Panc1 (cell line): ENCODE measurements around the gene DEXI. TPM values are rescaled to one million over a fixed set of nuclear protein-coding genes. Genes with fewer than 3 reads are reported as not detected.
A peak's percentile ranks its signal among the peaks of the same experiment; 100 is the strongest.

Experiments used
- ATAC-seq: fragments of 200-7000 bp; cut with Tn5 transposase; 2 replicates; pipeline ENCODE4 v1.9.1; 2020; ENCODE audit warnings: mild to moderate bottlenecking, moderate library complexity
- BruUV-seq: library from RNA; stranded (reverse); fragments of 400-500 nt; replicated peaks from 2 replicates; lab custom pipeline; 2021; lab: Mats Ljungman, UMichigan
- CTCF ChIA-PET: fragments of 300-600 bp; sonication (Branson Sonifier 250); formaldehyde crosslinking; loops from one replicate; lab custom pipeline; 2022; ENCODE audit warnings: antibody characterized with exemption; lab: Charles Lee
- POLR2A ChIA-PET: fragments of 300-600 bp; sonication (Branson Sonifier 250); formaldehyde crosslinking; loops from one replicate; lab custom pipeline; 2022; ENCODE audit warnings: antibody characterized with exemption; lab: Charles Lee
- DNase-seq: peaks from one replicate; pipeline ENCODE4 v3.0.0-alpha.2; 2010; ENCODE audit warnings: low read depth, low spot score
- H3K27ac ChIP-seq: 2 replicates; pipeline ENCODE4 v1.5.1; 2011; ENCODE audit warnings: mild to moderate bottlenecking, low read length, inconsistent platforms
- H3K27me3 ChIP-seq: fragments of 200-500 bp; sonication (Bioruptor generic); 2 replicates; pipeline ENCODE4 v1.6.0; 2014; ENCODE audit warnings: low read length, inconsistent platforms; ENCODE audit not compliant: control insufficient read depth, insufficient read depth
- H3K36me3 ChIP-seq: fragments of 200-500 bp; sonication (Bioruptor generic); 2 replicates; pipeline ENCODE4 v1.5.1; 2014; ENCODE audit warnings: inconsistent platforms, mild to moderate bottlenecking, low read length, moderate library complexity; ENCODE audit not compliant: control insufficient read depth, insufficient read depth
- H3K4me1 ChIP-seq: 2 replicates; pipeline ENCODE4 v1.5.1; 2011; ENCODE audit warnings: inconsistent platforms, mild to moderate bottlenecking, low read length, moderate library complexity; ENCODE audit not compliant: control insufficient read depth, insufficient read depth
- H3K4me3 ChIP-seq, 2 experiments: 2 replicates each; pipeline ENCODE4 v1.5.1; 2011 to 2012; ENCODE audit warnings: low read depth in 2 of 2, low read length in 2 of 2, mild to moderate bottlenecking in 2 of 2, inconsistent platforms in 1 of 2, moderate library complexity in 1 of 2
- H3K9me3 ChIP-seq: fragments of 200-500 bp; sonication (Bioruptor generic); 2 replicates; pipeline ENCODE4 v1.5.1; 2014; ENCODE audit warnings: low read depth, mild to moderate bottlenecking, inconsistent platforms, low read length, moderate library complexity; ENCODE audit not compliant: control insufficient read depth, insufficient read depth
- POLR2AphosphoS5 ChIP-seq: IDR thresholded peaks from 2 replicates; pipeline ENCODE4 v1.6.1; 2012; ENCODE audit warnings: mild to moderate bottlenecking, low read depth, low read length, moderate library complexity
- SIN3A ChIP-seq: IDR thresholded peaks from 2 replicates; pipeline ENCODE4 v1.6.1; 2012; ENCODE audit warnings: low read depth, mild to moderate bottlenecking, low read length, moderate library complexity, borderline replicate concordance; ENCODE audit not compliant: insufficient read depth
- TCF7L2 ChIP-seq: IDR thresholded peaks from 2 replicates; pipeline ENCODE4 v1.6.1; 2011; ENCODE audit warnings: mild to moderate bottlenecking, low read depth, low read length, inconsistent platforms
- in situ Hi-C: cut with HindIII; loops from 2 replicates; pipeline ENCODE4 v1.10.0; 2016; ENCODE audit warnings: low sequenced_read_pairs, low pct_unique_long_range_greater_than_20kb
- intact Hi-C: fragments of 100-400 bp; cut with micrococcal nuclease; formaldehyde crosslinking; loops from one replicate; pipeline ENCODE4 v1.10.0; 2022; ENCODE audit not compliant: unreplicated experiment
- total RNA-seq: library from RNA; stranded (reverse); gene quantifications from one replicate; pipeline ENCODE4 v1.2.1, GENCODE V29; 2021; ENCODE audit not compliant: unreplicated experiment
- TF ChIP-seq, protein P1 (sequence below), 2 experiments: IDR thresholded peaks; 2 replicates each; pipeline ENCODE4 v1.6.1; 2011 to 2012; ENCODE audit warnings: low read depth in 2 of 2, control low read depth in 1 of 2, low read length in 1 of 2, mild to moderate bottlenecking in 1 of 2, moderate library complexity in 1 of 2; ENCODE audit not compliant: insufficient read depth in 1 of 2
- TF ChIP-seq, protein P2 (sequence below): fragments of 450-650 bp; IDR thresholded peaks from 2 replicates; pipeline ENCODE4 v1.5.1; 2017; ENCODE audit warnings: mild to moderate bottlenecking

Gene DEXI
- total RNA-seq, 1 experiment from 2014 or later: 32.2 TPM

DNA sequence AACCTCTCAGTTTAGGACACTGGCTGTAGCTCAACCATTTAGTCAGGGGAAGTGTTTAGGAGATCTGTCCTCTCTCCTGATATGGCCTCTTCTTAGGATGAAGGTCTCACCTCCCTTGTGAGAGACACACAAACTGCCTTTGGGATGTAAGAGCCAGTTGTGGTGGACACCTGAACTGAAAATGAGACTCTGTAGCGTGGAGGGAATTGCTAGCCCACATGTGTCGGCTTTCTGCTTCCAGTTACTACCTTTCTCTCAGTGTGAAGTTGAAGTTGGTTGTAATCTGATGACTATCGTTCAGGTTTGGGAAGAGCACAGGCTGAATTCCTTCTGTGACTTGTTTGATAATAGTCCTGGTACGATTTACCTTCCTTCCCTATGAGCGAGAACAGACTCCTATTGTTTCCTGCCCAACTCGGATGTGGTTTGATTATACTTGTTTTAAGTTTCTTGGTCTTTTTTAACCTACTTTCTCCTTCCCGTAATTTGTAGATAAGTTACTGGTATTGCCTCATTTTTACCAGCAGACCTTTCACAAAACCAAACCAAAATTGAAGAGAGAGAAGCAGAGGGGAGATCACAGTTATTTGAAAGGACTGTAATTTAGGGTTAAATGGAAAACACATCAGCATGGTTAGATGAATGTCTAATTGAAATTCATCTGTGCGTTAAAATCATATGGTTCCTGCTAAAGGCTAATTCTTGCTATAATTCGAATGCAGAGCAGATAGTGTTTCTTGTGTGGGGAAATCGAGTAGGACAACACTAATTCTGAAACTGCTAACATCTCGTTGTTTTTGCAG lies 45.3 kb upstream of the DEXI start:
- in situ Hi-C loops: no loop called here
- H3K4me3 ChIP-seq: no peak overlapping the region
- ATAC-seq (no peak), DNase-seq (no peak)
- POLR2A ChIA-PET: no interaction called here
- no peaks in the 10 kb centered on the region for H3K36me3 ChIP-seq
- H3K27me3 ChIP-seq: no peaks in the 10 kb centered on the region
- H3K4me1 ChIP-seq: peaks cover 12% of the 10 kb centered on the region
- CTCF ChIA-PET: no interaction called here
- H3K27ac ChIP-seq: no peak overlapping the region
- BruUV-seq: no TSS peak
- intact Hi-C loops: no loop called here
- TF ChIP-seq SIN3A: no peak
- H3K9me3 ChIP-seq: no peaks in the 10 kb centered on the region

DNA sequence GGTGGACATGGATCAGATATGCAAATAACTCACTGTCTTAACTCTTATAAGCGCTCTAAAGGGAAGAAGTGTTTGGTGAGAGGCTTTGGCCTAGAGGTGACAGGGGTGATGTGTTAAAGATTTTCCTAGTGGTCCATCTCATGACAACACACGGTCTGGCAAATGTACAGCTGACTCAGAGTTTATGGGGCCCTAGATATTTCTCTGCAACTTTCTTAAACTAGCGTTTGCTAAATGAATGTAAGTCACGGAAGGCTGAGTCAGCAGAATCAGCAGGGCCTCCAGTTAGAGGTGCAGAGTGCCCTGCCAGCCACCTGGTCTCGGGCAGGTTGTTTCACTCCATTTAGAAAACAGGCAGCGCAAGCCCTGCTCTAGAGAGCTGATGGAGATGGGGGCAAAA lies 42.2 kb upstream of the DEXI start:
- POLR2A ChIA-PET: interaction anchor here (1.5 kb wide), 1 partner anchor 271 kb away, joined by 4 read pairs; the partner anchor contains the start of gene SOCS1
- Histone ChIP-seq H3K9me3 (no peaks in the 10 kb centered on the region), H3K4me1 (no peaks in the 10 kb centered on the region), H3K36me3 (no peaks in the 10 kb centered on the region), H3K27me3 (no peaks in the 10 kb centered on the region), H3K27ac (no peak overlapping the region), H3K4me3 (no peak overlapping the region)
- CTCF ChIA-PET: no interaction called here
- intact Hi-C loops: no loop called here
- TF ChIP-seq TCF7L2: no peak
- TF ChIP-seq POLR2AphosphoS5: no peak
- TF ChIP-seq SIN3A: no peak
- TF ChIP-seq, protein P1, sequence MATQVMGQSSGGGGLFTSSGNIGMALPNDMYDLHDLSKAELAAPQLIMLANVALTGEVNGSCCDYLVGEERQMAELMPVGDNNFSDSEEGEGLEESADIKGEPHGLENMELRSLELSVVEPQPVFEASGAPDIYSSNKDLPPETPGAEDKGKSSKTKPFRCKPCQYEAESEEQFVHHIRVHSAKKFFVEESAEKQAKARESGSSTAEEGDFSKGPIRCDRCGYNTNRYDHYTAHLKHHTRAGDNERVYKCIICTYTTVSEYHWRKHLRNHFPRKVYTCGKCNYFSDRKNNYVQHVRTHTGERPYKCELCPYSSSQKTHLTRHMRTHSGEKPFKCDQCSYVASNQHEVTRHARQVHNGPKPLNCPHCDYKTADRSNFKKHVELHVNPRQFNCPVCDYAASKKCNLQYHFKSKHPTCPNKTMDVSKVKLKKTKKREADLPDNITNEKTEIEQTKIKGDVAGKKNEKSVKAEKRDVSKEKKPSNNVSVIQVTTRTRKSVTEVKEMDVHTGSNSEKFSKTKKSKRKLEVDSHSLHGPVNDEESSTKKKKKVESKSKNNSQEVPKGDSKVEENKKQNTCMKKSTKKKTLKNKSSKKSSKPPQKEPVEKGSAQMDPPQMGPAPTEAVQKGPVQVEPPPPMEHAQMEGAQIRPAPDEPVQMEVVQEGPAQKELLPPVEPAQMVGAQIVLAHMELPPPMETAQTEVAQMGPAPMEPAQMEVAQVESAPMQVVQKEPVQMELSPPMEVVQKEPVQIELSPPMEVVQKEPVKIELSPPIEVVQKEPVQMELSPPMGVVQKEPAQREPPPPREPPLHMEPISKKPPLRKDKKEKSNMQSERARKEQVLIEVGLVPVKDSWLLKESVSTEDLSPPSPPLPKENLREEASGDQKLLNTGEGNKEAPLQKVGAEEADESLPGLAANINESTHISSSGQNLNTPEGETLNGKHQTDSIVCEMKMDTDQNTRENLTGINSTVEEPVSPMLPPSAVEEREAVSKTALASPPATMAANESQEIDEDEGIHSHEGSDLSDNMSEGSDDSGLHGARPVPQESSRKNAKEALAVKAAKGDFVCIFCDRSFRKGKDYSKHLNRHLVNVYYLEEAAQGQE (IDR thresholded peaks at IDR 0.05; ENCODE audit: insufficient read depth in 1 of 2, low read depth in 2 of 2, low read length in 1 of 2): no peak
- TF ChIP-seq, protein P2, sequence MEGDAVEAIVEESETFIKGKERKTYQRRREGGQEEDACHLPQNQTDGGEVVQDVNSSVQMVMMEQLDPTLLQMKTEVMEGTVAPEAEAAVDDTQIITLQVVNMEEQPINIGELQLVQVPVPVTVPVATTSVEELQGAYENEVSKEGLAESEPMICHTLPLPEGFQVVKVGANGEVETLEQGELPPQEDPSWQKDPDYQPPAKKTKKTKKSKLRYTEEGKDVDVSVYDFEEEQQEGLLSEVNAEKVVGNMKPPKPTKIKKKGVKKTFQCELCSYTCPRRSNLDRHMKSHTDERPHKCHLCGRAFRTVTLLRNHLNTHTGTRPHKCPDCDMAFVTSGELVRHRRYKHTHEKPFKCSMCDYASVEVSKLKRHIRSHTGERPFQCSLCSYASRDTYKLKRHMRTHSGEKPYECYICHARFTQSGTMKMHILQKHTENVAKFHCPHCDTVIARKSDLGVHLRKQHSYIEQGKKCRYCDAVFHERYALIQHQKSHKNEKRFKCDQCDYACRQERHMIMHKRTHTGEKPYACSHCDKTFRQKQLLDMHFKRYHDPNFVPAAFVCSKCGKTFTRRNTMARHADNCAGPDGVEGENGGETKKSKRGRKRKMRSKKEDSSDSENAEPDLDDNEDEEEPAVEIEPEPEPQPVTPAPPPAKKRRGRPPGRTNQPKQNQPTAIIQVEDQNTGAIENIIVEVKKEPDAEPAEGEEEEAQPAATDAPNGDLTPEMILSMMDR: no peak
- no TSS peak for BruUV-seq
- ATAC-seq (no peak), DNase-seq (no peak)
- in situ Hi-C loops: no loop called here

DNA sequence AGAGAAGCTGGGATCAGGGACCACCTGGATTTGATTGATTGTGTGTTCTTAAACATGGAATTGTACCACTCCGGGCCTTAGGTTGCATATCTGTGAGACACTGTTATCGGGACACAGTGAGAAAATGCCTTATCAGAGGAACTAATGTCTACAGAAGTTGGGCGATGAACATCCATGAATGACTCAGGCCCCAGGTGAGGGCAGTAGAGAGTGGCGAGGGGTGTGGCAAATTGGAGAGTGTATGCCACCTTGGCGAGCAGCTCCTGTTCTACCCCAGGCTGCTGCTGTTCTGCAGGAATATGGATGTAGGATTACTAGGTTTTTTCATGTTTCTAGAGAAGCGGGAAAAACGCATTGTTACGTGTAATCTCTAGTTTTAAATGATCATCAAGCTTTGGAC lies 40.9 kb upstream of the DEXI start:
- H3K27me3 ChIP-seq: no peaks in the 10 kb centered on the region

More for the DNA sequence above, 40.9 kb upstream of the DEXI start:
- ATAC-seq: no peak; the same call in 1 of the 2 replicates
- Histone ChIP-seq H3K27ac (no peak overlapping the region), H3K4me3 (no peak overlapping the region), H3K9me3 (no peaks in the 10 kb centered on the region), H3K36me3 (no peaks in the 10 kb centered on the region), H3K4me1 (no peaks in the 10 kb centered on the region)
- in situ Hi-C loops (no loop called here), intact Hi-C loops (no loop called here)
- no peak for DNase-seq
- no TSS peak for BruUV-seq
- POLR2A ChIA-PET: interaction anchor here (1.4 to 1.5 kb wide), 2 partner anchors 272 to 273 kb away, joined by 4 read pairs; partner anchors contain the start of gene SOCS1
- TF ChIP-seq TCF7L2 (no peak), POLR2AphosphoS5 (no peak)
- TF ChIP-seq, protein P1 (IDR thresholded peaks at IDR 0.05; ENCODE audit: insufficient read depth in 1 of 2, low read depth in 2 of 2, low read length in 1 of 2): no peak
- TF ChIP-seq, protein P2: peak; percentile 44
- CTCF ChIA-PET: no interaction called here
